SW 1271 (cell line): ENCODE data around the gene RHOT2.

Experiments used
- DNase-seq, 2 experiments: peaks; one replicate each; lab custom pipeline; 2025; lab: John Stamatoyannopoulos, UW

Gene RHOT2

DNA sequence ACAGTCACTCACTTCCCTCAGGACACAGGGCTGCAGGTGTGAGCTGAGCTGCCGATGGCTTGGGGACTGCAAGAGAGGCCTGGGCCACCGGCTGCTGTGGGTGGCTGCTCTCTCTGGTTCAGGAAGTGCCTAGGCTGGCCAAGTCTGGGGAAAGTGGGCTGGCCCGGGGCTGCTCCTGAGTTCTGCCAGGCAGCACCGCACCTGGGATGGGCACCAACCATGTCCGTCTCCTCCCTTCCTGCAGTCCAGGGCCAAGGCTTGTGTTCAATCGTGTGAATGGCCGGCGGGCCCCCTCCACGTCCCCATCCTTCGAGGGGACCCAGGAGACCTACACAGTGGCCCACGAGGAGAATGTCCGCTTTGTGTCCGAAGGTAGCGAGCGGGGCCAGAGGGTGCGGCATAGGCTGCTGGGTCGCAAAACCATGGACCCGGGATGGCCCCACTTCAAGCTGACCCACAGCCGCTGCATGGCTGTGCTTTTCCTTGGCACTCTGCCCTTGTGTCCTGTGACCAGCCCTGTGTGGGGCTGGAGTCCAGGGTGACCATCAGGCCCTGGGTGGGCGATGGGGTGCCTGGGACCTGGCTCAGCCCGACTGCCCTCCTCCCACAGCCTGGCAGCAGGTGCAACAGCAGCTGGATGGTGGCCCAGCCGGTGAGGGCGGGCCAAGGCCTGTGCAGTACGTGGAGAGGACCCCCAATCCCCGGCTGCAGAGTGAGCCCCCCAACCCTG is 20.6 kb upstream of the RHOT2 start:
- no peak for DNase-seq

DNA sequence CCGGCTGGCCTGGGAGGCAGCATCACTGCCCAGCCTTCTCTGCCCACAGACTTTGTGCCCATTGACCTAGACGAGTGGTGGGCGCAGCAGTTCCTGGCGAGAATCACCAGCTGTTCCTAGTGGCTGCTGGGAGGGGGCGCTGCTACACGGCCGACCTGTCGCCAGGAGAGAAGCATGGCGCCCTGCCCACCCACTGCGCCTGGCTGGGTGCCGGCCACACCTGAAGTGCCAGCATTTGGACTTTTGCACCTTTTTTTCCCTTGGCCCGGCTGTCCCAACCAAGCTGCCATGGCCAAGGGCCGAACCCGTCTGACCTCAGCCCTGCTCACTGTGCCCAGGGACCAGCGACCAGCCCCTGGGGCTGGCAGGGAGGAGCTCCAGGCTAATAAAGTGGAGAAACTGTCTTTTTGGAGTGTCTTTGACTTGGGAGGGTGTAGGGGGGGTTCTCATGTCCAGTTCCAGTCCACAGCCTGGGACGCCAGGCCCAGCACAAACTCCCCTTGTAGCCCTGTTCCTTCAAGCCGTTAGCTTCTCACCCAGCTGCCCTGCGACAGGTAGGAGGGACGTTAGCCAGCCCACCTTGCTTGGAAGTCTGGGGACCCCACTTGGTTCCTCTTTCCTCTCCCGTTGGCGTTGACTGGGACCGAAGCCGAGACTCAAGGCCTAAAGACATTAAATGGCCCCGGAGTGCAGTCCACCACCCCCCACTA is 19.7 kb upstream of the RHOT2 start:
- peak in 1 of 2 experiments; percentile 24 for DNase-seq

DNA sequence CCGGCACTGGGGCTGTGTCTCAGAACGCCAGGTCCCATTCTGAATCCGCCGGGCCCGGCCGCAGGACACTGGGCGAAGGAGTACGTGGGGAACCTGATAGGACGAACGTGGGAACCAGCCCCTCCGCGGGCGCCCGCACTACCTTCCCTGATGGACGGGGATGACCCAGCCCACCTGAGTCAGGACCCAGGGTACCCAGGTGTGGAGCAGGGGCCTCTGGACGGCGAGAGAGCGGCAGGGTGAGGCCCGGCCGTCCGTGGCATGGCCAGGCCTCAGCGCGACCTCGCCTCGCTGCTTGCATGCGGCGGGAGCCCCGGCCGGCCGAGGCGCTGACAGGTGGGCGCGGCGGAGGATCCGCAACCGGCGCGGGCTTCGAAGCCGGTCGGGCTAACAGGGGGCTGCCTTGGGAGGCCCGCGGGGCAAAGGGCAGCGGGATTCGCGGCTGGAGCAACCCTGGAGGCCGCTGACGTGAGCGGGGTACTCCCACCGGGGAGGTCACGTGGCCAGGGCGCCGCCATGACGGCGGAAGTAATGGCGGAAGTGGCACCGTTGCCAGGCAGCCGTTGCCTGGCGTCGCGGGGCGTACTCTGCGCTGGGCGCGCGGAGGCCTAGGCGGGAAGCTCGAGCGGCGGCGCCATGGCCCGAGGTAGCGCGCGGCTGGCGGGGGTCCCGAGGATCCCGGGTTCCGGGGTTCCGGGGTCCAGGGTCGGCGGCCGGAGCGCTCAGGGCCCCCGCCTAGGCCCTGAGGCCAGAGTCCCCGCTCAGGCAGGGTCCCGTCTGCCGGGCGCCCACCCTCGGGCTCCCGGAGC is 18.9 kb upstream of the RHOT2 start, which contains the start of gene WDR90:
Gene WDR90 (plus strand): TSS at position 585 of the 809 bp plus-strand sequence. CDS start 52 bp downstream, at position 637.
- DNase-seq: peak; percentile 40 to 76

DNA sequence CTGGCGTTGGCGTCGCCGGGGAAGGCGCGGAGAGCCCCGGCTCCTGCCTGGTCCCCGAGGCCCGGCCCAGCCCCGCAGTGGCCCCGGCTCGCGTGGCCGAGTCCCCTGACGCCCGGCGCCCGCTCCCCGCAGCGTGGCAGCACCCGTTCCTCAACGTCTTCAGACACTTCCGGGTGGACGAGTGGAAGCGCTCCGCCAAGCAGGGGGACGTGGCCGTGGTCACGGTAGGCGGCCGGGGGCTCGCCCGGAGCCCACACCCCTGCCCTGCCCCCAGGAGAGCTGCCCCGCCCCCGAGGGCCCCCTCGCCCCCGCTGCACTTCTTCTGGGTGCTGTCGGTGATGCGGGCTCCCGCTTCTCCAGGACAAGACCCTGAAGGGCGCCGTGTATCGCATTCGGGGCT is 18.3 kb upstream of the RHOT2 start:
- DNase-seq: no peak

DNA sequence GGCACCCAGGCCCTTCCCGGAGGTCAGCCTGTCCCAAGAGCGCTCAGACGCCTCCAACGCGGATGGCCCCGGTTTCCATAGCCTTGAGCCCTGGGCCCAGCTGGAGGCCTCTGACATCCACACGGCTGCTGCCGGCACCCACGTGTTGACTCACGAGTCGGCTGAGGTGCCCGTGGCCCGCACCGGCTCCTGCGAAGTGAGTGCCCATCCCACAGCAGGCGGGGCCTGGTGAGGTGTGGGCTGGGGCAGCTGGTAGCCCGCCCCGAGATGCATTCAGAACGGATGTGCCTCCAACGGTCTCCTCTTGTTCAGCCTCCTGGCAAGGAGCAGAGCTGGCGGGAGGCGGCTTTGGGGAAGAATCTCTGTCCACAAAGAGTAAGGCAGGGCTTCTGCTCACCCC is 16.1 kb upstream of the RHOT2 start:
- no peak for DNase-seq

- DNase-seq: no peak
Observed at GRCh38 chr16:652454-653305, 15.3 kb upstream of the RHOT2 start.

DNA sequence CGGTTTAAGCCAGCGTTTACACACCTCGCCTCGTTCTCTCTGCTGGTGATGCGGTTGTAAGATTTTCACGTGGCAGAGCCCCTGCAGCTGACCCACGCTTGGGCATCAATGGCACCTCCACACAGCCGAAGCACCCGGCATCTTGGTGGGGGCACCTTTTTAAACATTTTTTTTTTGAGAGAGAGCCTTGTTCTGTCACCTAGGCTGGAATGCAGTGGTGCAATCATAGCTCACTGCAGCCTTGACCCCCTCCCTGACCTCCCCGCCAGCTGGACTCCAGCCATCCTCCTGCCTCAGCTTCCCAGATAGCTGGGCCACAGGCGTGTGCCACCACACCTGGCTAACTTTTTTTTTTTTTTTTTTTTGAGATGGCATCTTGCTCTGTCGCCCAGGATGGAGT is 13.9 kb upstream of the RHOT2 start:
- no peak for DNase-seq

- no peak for DNase-seq
Observed at GRCh38 chr16:657487-657886, 10.4 kb upstream of the RHOT2 start.

- no peak for DNase-seq
Observed at GRCh38 chr16:658679-659571, 9.0 kb upstream of the RHOT2 start.

DNA sequence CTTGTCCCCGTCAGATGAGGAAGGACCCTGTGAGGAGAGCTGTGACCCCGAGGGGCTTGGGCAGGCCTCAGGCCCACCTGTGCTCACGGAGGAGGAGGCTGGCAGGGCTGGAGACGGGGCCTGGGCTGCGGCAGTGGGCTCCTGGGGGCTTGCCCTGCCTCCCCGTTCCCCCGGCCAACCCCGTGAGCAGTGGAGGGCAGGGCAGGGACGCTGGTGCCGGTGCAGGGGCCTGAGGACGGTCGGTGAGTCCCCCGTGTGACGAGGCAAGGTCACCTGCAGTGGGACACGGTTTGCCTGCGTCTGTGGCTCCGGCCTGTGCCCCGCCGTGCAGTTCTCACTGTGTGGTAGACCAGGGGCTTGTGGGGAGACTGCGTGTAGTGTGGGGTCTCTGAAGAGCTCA is 8.3 kb upstream of the RHOT2 start:
- DNase-seq: no peak

GRCh38 chr16:660132-660458 is 7.8 kb upstream of the RHOT2 start:
- DNase-seq: no peak

GRCh38 chr16:660459-661183 is 7.3 kb upstream of the RHOT2 start:
- DNase-seq: peak; percentile 24 to 48

DNA sequence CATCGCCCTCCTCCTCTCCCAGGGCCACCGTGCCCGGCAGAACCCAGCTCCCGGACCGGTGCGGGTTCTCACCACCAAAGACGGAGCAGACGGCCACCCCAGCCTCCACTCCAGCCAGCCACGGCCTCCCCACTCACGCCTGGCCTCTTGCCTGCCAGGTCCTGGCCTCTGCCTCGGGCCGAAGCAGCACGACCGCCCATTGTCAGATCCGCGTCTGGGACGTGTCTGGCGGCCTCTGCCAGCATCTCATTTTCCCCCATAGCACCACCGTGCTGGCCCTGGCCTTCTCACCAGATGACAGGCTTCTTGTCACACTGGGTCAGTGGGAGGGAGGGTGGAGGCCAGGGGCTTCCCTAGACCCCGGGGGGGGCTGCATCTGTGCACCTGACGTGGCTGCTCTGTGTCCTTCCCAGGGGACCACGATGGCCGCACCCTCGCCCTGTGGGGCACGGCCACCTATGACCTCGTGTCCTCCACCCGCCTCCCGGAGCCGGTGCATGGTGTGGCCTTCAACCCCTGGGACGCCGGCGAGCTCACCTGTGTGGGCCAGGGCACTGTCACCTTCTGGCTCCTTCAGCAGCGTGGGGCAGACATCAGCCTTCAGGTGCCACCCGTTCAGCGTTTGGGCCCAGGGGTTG is 6.6 kb upstream of the RHOT2 start:
- no peak for DNase-seq

- DNase-seq: no peak
Observed at GRCh38 chr16:662095-662494, 5.8 kb upstream of the RHOT2 start.

DNA sequence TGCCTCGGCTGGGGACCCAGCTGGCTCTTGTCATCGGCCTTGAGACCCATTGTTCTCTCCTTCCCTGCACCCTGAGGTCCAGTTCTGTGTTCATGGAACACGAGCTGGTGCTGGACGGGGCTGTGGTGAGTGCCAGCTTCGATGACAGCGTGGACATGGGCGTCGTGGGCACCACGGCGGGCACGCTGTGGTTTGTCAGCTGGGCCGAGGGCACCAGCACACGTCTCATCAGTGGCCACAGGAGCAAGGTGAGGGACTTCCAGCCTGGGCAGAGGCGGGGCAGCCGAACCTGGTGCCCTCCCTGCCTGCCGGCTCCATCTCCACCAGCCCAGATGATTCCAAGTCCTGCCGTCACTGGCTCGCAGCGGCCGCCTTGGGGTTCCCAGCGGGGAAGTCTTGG is 5.3 kb upstream of the RHOT2 start:
- no peak for DNase-seq

- DNase-seq: no peak
Observed at GRCh38 chr16:666572-666971, 1.4 kb upstream of the RHOT2 start.

DNA sequence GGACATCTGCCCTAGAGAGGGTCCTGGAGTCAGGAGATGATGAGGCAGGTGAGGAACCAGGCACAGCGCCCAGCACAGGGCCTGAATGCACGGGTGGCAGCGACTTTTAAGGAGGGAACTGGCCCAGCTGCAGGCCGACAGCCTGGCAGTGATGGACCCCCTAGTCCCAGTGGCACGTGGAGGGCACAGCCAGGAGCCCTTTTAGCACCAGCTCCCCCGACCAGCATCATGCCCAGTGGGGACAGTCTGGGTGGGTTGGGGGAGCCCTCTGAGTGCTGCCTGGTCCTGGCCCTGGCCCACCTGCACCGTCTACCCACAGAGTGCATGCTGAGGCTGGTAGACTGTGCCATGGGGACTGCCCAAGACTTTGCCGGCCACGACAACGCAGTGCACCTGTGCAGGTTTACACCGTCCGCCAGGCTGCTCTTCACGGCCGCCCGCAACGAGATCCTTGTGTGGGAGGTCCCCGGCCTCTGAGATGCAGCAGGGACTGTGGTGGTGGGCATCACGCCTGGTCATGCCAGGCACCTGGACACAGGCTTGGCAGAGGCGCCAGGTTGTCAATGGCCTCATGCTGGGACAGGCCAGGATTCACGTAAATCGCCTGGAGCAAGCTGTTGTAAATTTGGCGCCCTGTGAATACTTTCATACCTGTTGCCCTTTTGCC is 686 bp upstream of the RHOT2 start:
- DNase-seq: no peak

DNA sequence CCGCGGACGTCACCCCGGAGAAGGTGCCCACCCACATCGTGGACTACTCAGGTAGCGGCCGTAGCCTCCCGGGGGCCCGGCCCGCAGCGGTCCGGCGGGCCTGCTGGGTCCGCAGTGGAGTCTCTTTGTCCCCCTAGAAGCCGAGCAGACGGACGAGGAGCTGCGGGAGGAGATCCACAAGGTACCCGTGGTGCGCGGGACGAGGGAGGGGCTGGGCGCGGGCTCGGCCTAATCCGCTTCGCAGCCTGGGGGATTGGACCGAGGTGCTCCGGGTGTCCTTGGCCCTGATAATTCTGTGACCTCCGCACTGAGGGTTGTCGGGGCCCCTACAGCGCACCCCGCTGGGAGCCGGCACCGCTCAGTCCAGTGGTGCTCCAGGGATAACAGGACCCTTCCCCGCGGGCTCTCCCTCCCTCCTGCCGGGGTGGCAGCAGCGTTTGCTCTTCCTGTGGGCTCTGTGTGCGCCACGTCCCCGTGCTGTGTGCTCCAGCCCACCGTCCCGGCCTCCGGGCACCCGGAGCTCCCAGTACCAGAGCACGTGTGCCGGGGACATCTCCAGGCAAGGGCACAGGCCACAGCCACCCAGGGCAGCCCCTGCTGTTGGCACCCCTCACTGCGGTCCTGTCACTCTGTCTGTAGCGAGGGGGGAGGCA is 713 bp downstream of the RHOT2 start:
- no peak for DNase-seq

GRCh38 chr16:669666-670065 is 1.7 kb downstream of the RHOT2 start:
- no peak for DNase-seq
